ENCODE measurements around the gene HPSE2. TPM values are rescaled to one million over a fixed set of nuclear protein-coding genes. Genes with fewer than 3 reads are reported as not detected.

HPSE2 gene
- total and polyA plus RNA-seq, 8 donors: 0.58 to 15.8 (median 2.0) TPM

DNA sequence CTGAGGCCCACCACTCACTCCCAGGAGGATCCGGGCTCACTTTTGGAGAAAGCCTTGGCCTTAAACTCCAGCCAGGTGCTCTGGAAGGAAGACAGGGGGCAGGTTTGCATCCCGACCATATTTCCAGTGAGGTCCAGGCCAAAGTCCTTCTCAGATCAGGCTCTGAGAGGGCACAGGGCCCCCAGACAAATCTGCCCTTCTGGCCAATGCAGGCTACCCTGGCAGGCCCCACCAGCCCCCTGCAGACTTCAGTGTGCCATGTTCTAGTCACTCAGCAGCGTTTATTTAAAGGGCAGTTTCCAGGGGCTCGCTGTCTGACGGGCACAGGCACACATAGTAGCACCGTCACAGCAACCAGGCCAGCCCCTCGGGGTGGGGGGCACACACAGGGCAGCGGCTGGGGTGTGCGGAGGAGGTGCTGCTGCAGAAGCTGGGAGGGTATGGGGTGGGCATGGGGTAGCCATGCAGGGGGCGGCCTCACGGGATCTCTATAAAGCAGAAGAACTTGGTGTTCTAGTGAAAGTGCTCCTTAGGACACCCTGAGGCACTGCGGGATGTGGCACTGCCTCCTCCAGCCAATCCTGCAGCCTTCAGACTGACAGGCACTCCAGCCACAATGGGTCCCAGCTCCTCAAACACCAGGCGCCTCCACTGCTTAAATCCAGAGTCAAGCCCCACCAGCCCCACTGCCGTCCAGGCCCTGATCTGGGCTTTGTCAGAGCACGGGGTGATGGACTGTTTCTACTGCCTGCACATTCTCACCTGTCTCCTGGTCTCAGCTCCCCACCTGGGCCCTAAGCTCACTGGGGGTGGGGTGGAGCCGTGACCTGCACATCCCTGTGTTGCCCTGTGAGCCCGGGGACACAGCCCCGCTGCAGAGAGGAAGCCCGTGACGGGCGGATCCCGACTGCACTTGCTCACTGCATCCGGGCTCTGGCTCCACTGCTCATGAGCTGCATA, 811.1 kb downstream of the HPSE2 start:
- intact Hi-C loops (cut with DNase I; ENCODE audit: low total_unique reads): no loop called here
- Histone ChIP-seq H3K9me3 (no peaks in the 10 kb centered on the region), H3K36me3 (peaks cover 29 to 99% (median 91%) of the 10 kb centered on the region in 4 donors), H3K4me1 (no peaks in the 10 kb centered on the region), H3K27me3 (no peaks in the 10 kb centered on the region), H3K27ac (no peak overlapping the region), H3K4me3 (no peak overlapping the region)
- DNase-seq: peak in 1 of 2 donors; percentile 22
- 89 to 92% (median 90%) methylated on average over 15 to 23 of the region's 23 CpGs for WGBS, 5 donors
- TF ChIP-seq POLR2A (IDR thresholded peaks at IDR 0.05) (no peak), EP300 (IDR thresholded peaks at IDR 0.05) (no peak)

GRCh38 chr10:98423691-98424120, 811.9 kb downstream of the HPSE2 start:
- no peaks in the 10 kb centered on the region for H3K4me1 ChIP-seq
- no peaks in the 10 kb centered on the region for H3K27me3 ChIP-seq
- no peak for TF ChIP-seq EP300 (IDR thresholded peaks at IDR 0.05)
- no peak for TF ChIP-seq POLR2A (IDR thresholded peaks at IDR 0.05)
- no peak for TF ChIP-seq CTCF (IDR thresholded peaks at IDR 0.05)
- TF ChIP-seq POLR2AphosphoS5 (IDR thresholded peaks at IDR 0.05): no peak
- no peaks in the 10 kb centered on the region for H3K9me3 ChIP-seq
- WGBS, 5 donors: 68 to 79% (median 70%) methylated on average over 7 to 9 of the region's 9 CpGs
- H3K36me3 ChIP-seq: peaks cover 28 to 99% (median 91%) of the 10 kb centered on the region in 4 donors
- peak; percentile 23 to 78 for DNase-seq
- intact Hi-C loops (cut with DNase I; ENCODE audit: low total_unique reads): no loop called here
- no peak overlapping the region for H3K27ac ChIP-seq
- H3K4me3 ChIP-seq: no peak overlapping the region

DNA sequence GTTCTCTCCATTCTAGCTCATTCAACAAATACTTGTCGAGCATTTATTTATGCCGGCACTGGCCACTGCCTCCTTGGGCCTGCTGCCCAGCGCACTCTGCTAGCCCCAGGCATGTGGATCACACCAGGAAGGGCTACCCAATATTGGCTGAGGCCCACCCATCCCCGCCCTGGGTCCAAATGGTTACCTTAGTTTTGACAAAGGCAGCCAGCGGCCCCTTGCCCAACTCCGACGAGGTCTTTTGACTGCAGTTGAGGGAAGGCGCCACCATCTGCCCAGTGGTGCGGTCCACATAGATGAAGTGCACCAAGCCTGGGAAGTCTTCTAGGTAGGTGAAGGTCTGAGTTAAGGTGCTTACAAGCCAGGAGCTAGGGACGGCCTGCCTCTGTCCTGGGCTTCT, 813.5 kb downstream of the HPSE2 start:
- DNase-seq: no peak
- Histone ChIP-seq H3K9me3 (no peaks in the 10 kb centered on the region), H3K4me1 (no peaks in the 10 kb centered on the region), H3K36me3 (peaks cover 39 to 99% (median 91%) of the 10 kb centered on the region in 4 donors), H3K4me3 (no peak overlapping the region), H3K27ac (no peak overlapping the region), H3K27me3 (no peaks in the 10 kb centered on the region)
- TF ChIP-seq POLR2AphosphoS5 (IDR thresholded peaks at IDR 0.05) (no peak), CTCF (IDR thresholded peaks at IDR 0.05) (no peak), EP300 (IDR thresholded peaks at IDR 0.05) (no peak), POLR2A (IDR thresholded peaks at IDR 0.05) (no peak)
- WGBS, 5 donors: 92 to 98% (median 95%) methylated on average over 5 to 10 of the region's 10 CpGs
- intact Hi-C loops (cut with DNase I; ENCODE audit: low total_unique reads): no loop called here

- no peak for DNase-seq
- H3K36me3 ChIP-seq: peaks cover 39 to 94% (median 89%) of the 10 kb centered on the region in 4 donors
- WGBS, 5 donors: 86 to 92% (median 87%) methylated on average over 9 of the region's 9 CpGs
- no peak overlapping the region for H3K4me3 ChIP-seq
- no peaks in the 10 kb centered on the region for H3K27me3 ChIP-seq
- TF ChIP-seq POLR2AphosphoS5 (IDR thresholded peaks at IDR 0.05): no peak
- no peak for TF ChIP-seq CTCF (IDR thresholded peaks at IDR 0.05)
- no peak for TF ChIP-seq POLR2A (IDR thresholded peaks at IDR 0.05)
- no peaks in the 10 kb centered on the region for H3K9me3 ChIP-seq
- intact Hi-C loops (cut with DNase I; ENCODE audit: low total_unique reads): no loop called here
- peaks cover 0 to 3% (median 2%) of the 10 kb centered on the region in 4 donors for H3K4me1 ChIP-seq
- H3K27ac ChIP-seq: no peak overlapping the region
Observed at GRCh38 chr10:98420786-98421185, 814.9 kb downstream of the HPSE2 start.
